ENCODE results near the gene SCN10A.

DNA sequence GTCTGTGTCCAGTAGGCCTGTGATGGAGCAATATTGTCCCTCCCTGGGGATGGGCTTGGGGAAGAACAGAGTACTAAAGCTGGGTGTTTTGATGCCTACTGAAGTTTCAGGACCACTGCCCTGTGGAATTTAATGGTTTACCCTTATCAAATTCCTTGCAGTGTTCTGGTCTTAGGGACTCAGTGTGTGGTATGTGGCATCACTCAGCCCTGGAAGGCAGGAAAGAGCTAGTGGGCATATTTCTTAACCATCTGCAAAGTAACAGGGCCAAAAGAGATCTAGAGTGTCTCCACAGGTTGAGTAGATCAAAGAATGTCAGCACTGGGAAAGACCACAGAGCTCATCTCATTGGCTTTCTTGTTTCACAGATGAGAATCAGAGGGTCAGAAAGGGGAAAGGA lies 11.8 kb upstream of the SCN10A start:
- no peak for TF ChIP-seq GATA3 (IDR thresholded peaks at IDR 0.05; ENCODE audit: low read depth, low read length)
- TF ChIP-seq GATA2 (IDR thresholded peaks at IDR 0.05; ENCODE audit: low read depth, low read length), result no peak

Measured in SH-SY5Y (cell line).